Retinal pigment epithelial cell (primary cell): Measurements from ENCODE around the gene KIF7.

Source experiments
- DNase-seq: peaks from one replicate; pipeline ENCODE4 v3.0.0-alpha.2; 2010; ENCODE audit warnings: low read depth
- H3K4me3 ChIP-seq: 2 replicates; pipeline ENCODE4 v1.5.1; 2011; ENCODE audit warnings: mild to moderate bottlenecking, low read length, control low read depth, moderate library complexity
- TF ChIP-seq, protein P1 (sequence below): conservative IDR thresholded peaks from 2 replicates; pipeline ENCODE4 v1.5.1; 2011; ENCODE audit warnings: low read depth, low read length, control low read depth, inconsistent platforms

The KIF7 gene

DNA sequence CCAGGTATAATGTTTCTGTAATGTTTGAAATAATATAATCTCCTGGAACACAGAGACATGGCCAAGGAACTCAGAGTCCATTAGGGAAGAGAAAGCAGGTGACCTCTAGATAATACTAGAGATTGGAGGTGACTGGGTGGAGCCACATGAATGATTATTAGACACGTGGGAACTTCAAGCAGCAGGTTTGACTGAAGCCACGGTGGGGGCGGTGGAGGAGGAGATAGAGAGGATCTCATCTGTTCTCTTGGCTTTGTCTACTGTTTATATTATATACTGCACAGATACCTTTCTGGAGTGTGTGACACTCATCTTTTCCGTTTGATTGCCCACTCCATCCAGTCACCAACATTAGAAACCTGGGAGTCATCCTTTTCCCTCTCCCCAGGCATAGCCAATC, 33.7 kb downstream of the KIF7 start:
- no peak for DNase-seq
- H3K4me3 ChIP-seq = no peak overlapping the region
- TF ChIP-seq, protein P1, sequence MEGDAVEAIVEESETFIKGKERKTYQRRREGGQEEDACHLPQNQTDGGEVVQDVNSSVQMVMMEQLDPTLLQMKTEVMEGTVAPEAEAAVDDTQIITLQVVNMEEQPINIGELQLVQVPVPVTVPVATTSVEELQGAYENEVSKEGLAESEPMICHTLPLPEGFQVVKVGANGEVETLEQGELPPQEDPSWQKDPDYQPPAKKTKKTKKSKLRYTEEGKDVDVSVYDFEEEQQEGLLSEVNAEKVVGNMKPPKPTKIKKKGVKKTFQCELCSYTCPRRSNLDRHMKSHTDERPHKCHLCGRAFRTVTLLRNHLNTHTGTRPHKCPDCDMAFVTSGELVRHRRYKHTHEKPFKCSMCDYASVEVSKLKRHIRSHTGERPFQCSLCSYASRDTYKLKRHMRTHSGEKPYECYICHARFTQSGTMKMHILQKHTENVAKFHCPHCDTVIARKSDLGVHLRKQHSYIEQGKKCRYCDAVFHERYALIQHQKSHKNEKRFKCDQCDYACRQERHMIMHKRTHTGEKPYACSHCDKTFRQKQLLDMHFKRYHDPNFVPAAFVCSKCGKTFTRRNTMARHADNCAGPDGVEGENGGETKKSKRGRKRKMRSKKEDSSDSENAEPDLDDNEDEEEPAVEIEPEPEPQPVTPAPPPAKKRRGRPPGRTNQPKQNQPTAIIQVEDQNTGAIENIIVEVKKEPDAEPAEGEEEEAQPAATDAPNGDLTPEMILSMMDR = no peak

GRCh38 chr15:89616228-89616627, 39.0 kb downstream of the KIF7 start:
- no peak for DNase-seq
- H3K4me3 ChIP-seq = no peak overlapping the region
- TF ChIP-seq, protein P1 = no peak

DNA sequence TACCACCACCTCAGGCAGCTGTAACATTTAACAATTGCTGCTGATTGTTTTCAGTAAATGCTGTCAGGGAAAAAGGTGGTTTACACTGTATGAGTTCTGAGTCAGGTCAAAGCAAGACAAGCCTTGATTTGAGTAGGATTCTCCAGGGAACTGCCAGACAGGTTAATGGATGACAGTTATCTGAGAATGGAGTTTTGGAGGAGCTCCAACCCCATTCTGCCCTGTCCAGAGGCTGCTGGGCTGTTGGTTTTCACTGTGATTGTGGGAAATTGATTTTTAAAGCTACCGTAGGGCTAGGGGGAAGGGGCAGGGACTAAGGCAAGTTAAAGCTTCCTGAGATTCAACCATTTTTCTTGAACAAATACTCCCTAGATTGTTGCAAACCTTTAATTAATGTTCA, 40.1 kb downstream of the KIF7 start:
- DNase-seq = no peak
- TF ChIP-seq, protein P1 = no peak
- no peak overlapping the region for H3K4me3 ChIP-seq

GRCh38 chr15:89614164-89614563, 41.1 kb downstream of the KIF7 start:
- TF ChIP-seq, protein P1 = no peak
- DNase-seq = no peak
- no peak overlapping the region for H3K4me3 ChIP-seq

- TF ChIP-seq, protein P1 = no peak
- DNase-seq = no peak
- no peak overlapping the region for H3K4me3 ChIP-seq
These were observed 42.2 kb downstream of the KIF7 start for GRCh38 chr15:89613031-89613430.

GRCh38 chr15:89611317-89611716, 44.0 kb downstream of the KIF7 start:
- H3K4me3 ChIP-seq = no peak overlapping the region
- DNase-seq = no peak
- TF ChIP-seq, protein P1 = no peak

DNA sequence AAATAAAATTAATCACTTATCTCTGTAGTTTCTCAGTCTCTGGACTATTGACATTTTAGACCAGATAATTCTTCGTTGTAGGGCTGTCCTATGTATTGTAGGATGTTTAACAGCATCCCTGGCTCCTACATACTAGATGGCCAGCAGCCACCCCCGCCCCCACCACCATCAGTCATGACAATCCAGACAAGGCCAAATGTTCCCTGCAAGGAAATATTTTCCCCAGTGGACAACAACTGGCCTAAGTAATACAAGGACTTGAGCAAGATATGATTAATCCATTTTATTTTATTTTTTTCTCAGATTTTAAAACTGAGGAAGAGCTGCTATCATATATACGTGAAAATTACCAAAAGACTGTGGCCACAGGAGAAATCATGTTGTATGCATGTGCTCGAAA, 56.2 kb downstream of the KIF7 start:
- H3K4me3 ChIP-seq = no peak overlapping the region
- TF ChIP-seq, protein P1 = no peak
- DNase-seq = no peak
